Adrenal gland (tissue), 12 donors: Measurements from ENCODE around the gene NCK1. TPM values are rescaled to one million over a fixed set of nuclear protein-coding genes. Genes with fewer than 3 reads are reported as not detected.
A peak's percentile ranks its signal among the peaks of the same experiment; 100 is the strongest.

Experiments
- DNase-seq, 7 donors: peaks; one replicate each; pipeline ENCODE4 v3.0.0-alpha.2; 2019 to 2020
- H3K27ac ChIP-seq, 5 donors: fragments of 200-600 bp; sonication (generic) in 4 of 5; 1 replicate in 3 of 5; 2 replicates in 2 of 5; pipeline versions ENCODE4 v1.5.1 to v1.8.0; 2016 to 2020; ENCODE audit warnings: mild to moderate bottlenecking in 1 of 5
- H3K27me3 ChIP-seq: fragments of 200-600 bp; 2 replicates; pipeline ENCODE4 v1.8.0; 2021
- H3K36me3 ChIP-seq, 2 donors: fragments of 200-600 bp; replicated peaks in 1 of 2; 1 replicate in 1 of 2; 2 replicates in 1 of 2; pipeline versions ENCODE4 v1.5.1 to v1.8.0; 2018 to 2022
- H3K4me1 ChIP-seq, 2 donors: fragments of 200-600 bp; replicated peaks in 1 of 2; 1 replicate in 1 of 2; 2 replicates in 1 of 2; pipeline versions ENCODE4 v1.5.1 to v1.8.0; 2018 to 2021
- H3K4me3 ChIP-seq, 4 donors: fragments of 200-600 bp; sonication (generic) in 3 of 4; one replicate each; pipeline ENCODE4 v1.5.1; 2016 to 2018
- H3K9me3 ChIP-seq, 3 donors: fragments of 200-600 bp; sonication (generic) in 1 of 3; replicated peaks in 1 of 3; 1 replicate in 2 of 3; 2 replicates in 1 of 3; pipeline versions ENCODE4 v1.5.1 to v1.8.0; 2016 to 2021
- CTCF ChIP-seq, 6 experiments: fragments of 450-650 bp in 4 of 6; fragments of 200-600 bp in 2 of 6; sonication (generic) in 1 of 6; IDR thresholded peaks; 1 replicate in 5 of 6; 2 replicates in 1 of 6; pipeline versions ENCODE4 v1.5.1 to v1.8.0; 2016 to 2021; ENCODE audit warnings: antibody characterized with exemption in 6 of 6, mild to moderate bottlenecking in 2 of 6, moderate library complexity in 1 of 6
- POLR2A ChIP-seq, 2 donors: fragments of 450-650 bp; IDR thresholded peaks; one replicate each; pipeline ENCODE4 v1.6.1; 2017; ENCODE audit warnings: antibody characterized with exemption in 2 of 2, mild to moderate bottlenecking in 2 of 2, moderate library complexity in 1 of 2
- WGBS, 4 donors: extraction: QIAGEN DNeasy Blood & Tissue Kit in 2 of 4; methylation state at CpG; one replicate each; pipeline versions ENCODE4 v1.1.5 to v1.1.7; 2013 to 2017; 5-methylcytosine and 5-hydroxymethylcytosine counted together
- intact Hi-C, 2 donors: fragments of 100-400 bp; cut with DNase I; formaldehyde crosslinking; loops; one replicate each; pipeline versions ENCODE4 v1.14.1 to v1.15.0; 2022 to 2023
- polyA plus RNA-seq, 3 donors: library from polyadenylated mRNA; stranded (reverse); fragments of 200-250 nt in 2 of 3; fragments of 350-450 nt in 1 of 3; fragmentation: Illumina TruSeq in 1 of 3; extraction: RNeasy Lipid Tissue Mini Kit (QIAGEN cat#74804) in 1 of 3; gene quantifications; one replicate each; pipeline ENCODE4 v1.2.3, GENCODE V29; 2013 to 2014
- total RNA-seq, 9 donors: library from RNA; depleted of rRNA in 4 of 9; stranded (reverse); fragments of >200 nt in 4 of 9; fragments of 120-200 nt in 1 of 9; fragmentation: NEBNext Ultra II Directional in 1 of 9; extraction: Animal tissue kit (Norgen Biotek cat#: 25700) in 1 of 9; gene quantifications; one replicate each; pipeline versions ENCODE4 v1.1.0 to v1.2.4, GENCODE V29; 2013 to 2023
- donor health status: healthy with polysubstance abuse.
- donor health status: Bipolar disorder and iron deficiency.
- donor health status: DM: yes; HTN: yes; CAD: no.
- donor health status: DM: no; HTN: no; CAD: no.
- donor health status: DM: no; HTN: no; CAD: no.
- donor health status: DM: yes; HTN: yes; CAD: no.

NCK1 gene
- total and polyA plus RNA-seq, 12 donors = 6.0 to 59.2 (median 36.3) TPM

GRCh38 chr3:136943436-136943835 lies 81.4 kb downstream of the NCK1 start:
- DNase-seq = no peak
- Histone ChIP-seq H3K9me3 (no peaks in the 10 kb centered on the region), H3K36me3 (peaks cover 0 to 8% of the 10 kb centered on the region in 2 donors), H3K27ac (peak overlapping the region in 3 of 5 donors; percentile 7 to 30 (median 9)), H3K27me3 (no peaks in the 10 kb centered on the region), H3K4me3 (no peak overlapping the region), H3K4me1 (peaks cover 13 to 26% of the 10 kb centered on the region in 2 donors)
- WGBS, 4 donors = 50 to 66% (median 62%) methylated on average over 3 of the region's 3 CpGs
- intact Hi-C loops = no loop called here
- TF ChIP-seq CTCF (IDR thresholded peaks at IDR 0.05) = no peak
- TF ChIP-seq POLR2A (IDR thresholded peaks at IDR 0.05) = no peak

GRCh38 chr3:136946978-136947377 lies 85.0 kb downstream of the NCK1 start:
- Histone ChIP-seq H3K4me3 (no peak overlapping the region), H3K36me3 (peaks cover 0 to 8% of the 10 kb centered on the region in 2 donors), H3K4me1 (peaks cover 12 to 40% of the 10 kb centered on the region in 2 donors), H3K27ac (no peak overlapping the region), H3K9me3 (no peaks in the 10 kb centered on the region), H3K27me3 (no peaks in the 10 kb centered on the region)
- intact Hi-C loops = no loop called here
- DNase-seq = no peak
- WGBS, 4 donors = 89 to 97% (median 92%) methylated on average over 1 of the region's 1 CpG
- no peak for TF ChIP-seq POLR2A (IDR thresholded peaks at IDR 0.05)
- TF ChIP-seq CTCF (IDR thresholded peaks at IDR 0.05) = no peak

GRCh38 chr3:136947477-136947876 lies 85.5 kb downstream of the NCK1 start:
- no peaks in the 10 kb centered on the region for H3K27me3 ChIP-seq
- intact Hi-C loops = no loop called here
- no peak overlapping the region for H3K27ac ChIP-seq
- TF ChIP-seq POLR2A (IDR thresholded peaks at IDR 0.05) = no peak
- TF ChIP-seq CTCF (IDR thresholded peaks at IDR 0.05) = no peak
- no peaks in the 10 kb centered on the region for H3K9me3 ChIP-seq
- WGBS, 4 donors = 48 to 50% (median 50%) methylated on average over 2 of the region's 2 CpGs
- H3K4me1 ChIP-seq = peaks cover 11 to 36% of the 10 kb centered on the region in 2 donors
- H3K36me3 ChIP-seq = peaks cover 0 to 8% of the 10 kb centered on the region in 2 donors
- no peak overlapping the region for H3K4me3 ChIP-seq
- DNase-seq = no peak

GRCh38 chr3:136949146-136949545 lies 87.1 kb downstream of the NCK1 start:
- no peak for DNase-seq
- TF ChIP-seq POLR2A (IDR thresholded peaks at IDR 0.05) (no peak), CTCF (IDR thresholded peaks at IDR 0.05) (no peak)
- H3K27ac ChIP-seq = no peak overlapping the region
- H3K9me3 ChIP-seq = no peaks in the 10 kb centered on the region
- intact Hi-C loops = no loop called here
- peaks cover 0 to 26% of the 10 kb centered on the region in 2 donors for H3K4me1 ChIP-seq
- H3K36me3 ChIP-seq = peaks cover 0 to 8% of the 10 kb centered on the region in 2 donors
- no peaks in the 10 kb centered on the region for H3K27me3 ChIP-seq
- H3K4me3 ChIP-seq = no peak overlapping the region
